Cardiac septum (tissue), 1 donor: ENCODE data around the gene RUFY4. TPM values are rescaled to one million over a fixed set of nuclear protein-coding genes. Genes with fewer than 3 reads are reported as not detected.

Experiments
- DNase-seq: peaks from one replicate; pipeline ENCODE4 v3.0.0-alpha.2; 2020; ENCODE audit warnings: low spot score
- intact Hi-C: fragments of 100-400 bp; cut with DNase I; formaldehyde crosslinking; loops from one replicate; pipeline ENCODE4 v1.14.0; 2022
- total RNA-seq: library from RNA; stranded (reverse); fragmentation: NEBNext Ultra II Directional; extraction: Animal tissue kit (Norgen Biotek cat#: 25700); gene quantifications from one replicate; pipeline ENCODE4 v1.2.1, GENCODE V29; 2021
- donor health status: DM: no; HTN: no; CAD: no.

Gene RUFY4
- total RNA-seq, 1 donor from 2014 or later, result not detected

DNA sequence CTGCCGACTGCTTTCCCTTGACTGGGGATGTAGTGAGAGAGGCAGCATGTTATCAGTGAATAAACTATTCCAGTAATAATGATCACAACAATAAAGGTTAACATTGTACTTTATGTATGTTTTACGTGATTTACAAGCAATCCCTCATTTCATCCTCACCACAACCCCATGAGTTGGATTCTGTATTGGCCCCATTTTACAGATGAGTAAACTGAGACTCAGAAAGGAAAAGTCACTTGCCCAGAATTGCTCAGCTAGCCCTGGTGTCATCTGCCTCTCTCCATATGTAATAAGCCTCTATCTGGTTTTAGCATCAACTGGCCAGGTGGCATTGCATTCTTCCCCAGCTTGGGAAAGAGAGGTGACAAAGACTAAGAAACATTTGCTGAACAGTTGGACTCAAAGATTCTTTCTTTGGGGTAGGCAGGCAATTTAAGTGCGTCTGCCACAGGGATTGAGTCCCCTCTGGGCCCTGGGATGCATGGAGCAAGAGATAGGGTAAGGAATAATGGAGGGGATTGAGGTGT lies 58.9 kb downstream of the RUFY4 start:
- no peak for DNase-seq
- intact Hi-C loops, result no loop called here

DNA sequence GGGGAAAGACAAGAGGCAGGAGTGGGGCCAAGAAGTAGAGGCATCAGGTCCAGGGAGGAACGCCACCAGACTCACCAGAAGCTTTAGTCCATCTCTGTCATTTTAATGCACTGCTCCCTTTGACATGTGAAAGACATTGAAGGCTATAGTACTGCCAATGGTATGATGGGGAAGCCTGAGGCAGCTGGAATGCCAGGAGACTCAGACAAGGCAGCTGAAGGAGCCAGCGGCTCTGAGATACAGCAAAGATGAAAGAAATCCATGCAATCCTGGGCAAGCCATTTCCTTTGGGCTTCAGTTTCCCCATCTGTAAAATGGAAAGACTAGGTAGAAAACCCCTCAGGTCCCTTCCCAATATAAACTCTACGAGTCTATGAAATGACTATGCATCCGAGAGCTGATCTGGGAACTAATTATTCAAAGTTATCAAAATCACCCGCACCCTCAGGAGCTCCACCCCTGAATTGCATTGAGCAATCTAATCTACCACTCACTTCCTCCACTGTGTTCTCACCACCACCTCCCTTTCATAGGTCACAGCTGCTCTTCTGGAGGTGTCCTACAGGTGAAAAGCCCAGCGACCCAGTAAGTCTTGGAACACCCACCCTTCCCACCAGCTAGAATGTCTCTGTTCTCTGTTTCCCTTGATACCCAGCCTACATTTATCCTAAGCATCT lies 59.9 kb downstream of the RUFY4 start:
- no peak for DNase-seq
- intact Hi-C loops, result no loop called here

DNA sequence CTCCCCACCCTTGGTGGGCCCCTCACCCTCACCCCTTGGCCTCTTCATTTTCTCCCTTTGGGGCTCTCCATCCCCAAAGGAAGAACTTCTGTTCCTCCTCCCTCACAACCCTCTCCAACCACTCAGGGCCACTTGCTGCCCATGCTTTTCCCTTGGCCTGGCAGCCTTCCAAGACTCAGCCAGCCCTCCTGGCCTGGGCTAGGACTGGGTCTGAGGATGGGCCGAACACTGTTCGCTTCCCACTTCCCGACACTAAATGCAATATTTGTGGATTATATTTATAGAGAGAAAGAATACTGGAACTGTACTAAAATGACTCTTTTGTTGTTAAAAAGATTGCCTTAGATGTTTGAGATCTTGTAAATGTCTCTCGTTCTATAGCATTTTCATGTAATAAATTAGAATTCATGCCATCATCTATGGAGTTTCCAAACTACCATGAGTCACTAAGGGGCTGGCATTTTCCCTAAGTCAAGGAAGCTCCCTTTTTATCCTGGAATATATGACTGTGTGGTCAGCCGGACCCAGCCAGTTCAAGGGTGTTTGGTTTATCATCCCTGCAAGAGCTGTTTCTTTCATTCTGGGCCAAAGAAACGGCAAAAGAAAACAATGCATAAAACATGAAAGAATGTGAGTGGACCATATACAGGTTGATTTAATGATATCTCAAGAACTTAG lies 60.5 kb downstream of the RUFY4 start:
- DNase-seq, result no peak

DNA sequence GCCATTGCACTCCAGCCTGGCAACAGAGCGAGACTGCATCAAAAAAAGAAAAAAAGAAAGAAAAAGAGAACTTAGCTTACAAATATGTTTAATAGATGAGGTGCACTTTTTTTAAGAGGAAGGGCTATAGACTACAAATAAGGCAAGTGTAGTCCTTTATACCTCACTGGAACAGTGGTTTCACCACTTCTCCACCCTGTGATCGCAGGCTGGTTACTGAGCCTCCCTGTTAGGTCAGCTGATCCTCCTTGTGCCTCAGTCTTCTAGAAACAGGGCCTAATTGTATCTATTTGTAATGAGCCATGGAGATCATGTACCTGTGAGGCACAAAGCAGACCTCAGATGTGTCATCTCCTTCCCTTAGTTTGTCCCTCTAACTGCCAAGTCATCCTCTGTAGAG lies 61.3 kb downstream of the RUFY4 start:
- intact Hi-C loops, result no loop called here
- no peak for DNase-seq

More for the DNA sequence above, 60.5 kb downstream of the RUFY4 start:
- intact Hi-C loops, result no loop called here

DNA sequence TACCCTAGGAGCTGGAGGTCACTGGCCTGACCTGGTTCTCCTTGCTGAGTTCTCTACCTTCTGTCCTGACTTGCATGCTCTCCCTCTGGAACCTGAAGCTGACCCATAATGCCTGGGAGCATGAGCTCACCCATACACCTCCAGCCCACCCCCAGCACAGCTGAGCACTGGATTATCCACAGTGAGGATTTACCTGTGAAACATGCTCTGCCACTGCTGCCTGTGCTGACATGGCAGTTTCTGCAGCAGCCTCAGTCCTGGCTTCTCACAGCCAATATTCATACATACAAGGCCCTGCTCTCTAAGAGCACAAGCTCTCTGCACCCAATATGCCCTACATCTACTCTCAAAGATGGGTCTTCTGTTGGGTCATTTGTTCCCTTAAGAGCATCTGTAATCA lies 61.8 kb downstream of the RUFY4 start:
- no peak for DNase-seq
- intact Hi-C loops, result no loop called here

DNA sequence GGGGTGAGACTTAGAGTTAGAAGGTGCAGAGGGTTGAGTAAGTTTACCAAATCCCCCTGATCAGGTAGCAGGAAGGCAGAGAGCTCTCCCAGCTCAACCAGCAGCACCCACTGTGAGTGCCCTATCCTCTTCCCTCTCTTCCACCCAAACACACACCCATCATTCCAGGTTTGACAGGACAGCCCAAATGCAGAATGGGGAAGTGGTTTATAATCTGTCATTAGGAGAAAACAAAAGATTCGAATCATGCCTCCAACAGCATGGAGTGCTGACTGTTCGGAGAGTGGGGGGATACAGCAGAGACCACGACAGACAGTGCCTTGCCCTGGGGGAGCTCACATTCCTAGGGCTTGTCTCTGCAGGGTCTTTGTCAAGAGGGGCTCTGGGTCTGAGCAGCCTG lies 68.5 kb downstream of the RUFY4 start:
- intact Hi-C loops, result no loop called here
- no peak for DNase-seq

GRCh38 chr2:218138047-218138446 lies 69.0 kb downstream of the RUFY4 start:
- no peak for DNase-seq
- intact Hi-C loops, result no loop called here

Other genes with a start within 250 kb of the RUFY4 start
- gene TNS1, start 66.3 kb upstream of the RUFY4 start, total RNA-seq, result 870 TPM
- 2.2 TPM for gene CXCR2, start 56.8 kb downstream of the RUFY4 start, total RNA-seq
- gene CXCR1, start 97.7 kb downstream of the RUFY4 start, total RNA-seq, result 1.9 TPM
- 172 TPM for gene ARPC2, start 147.9 kb downstream of the RUFY4 start, total RNA-seq
- gene GPBAR1, start 191.8 kb downstream of the RUFY4 start, total RNA-seq, result 1.2 TPM
- 56.3 TPM for gene AAMP, start 200.9 kb downstream of the RUFY4 start, total RNA-seq
- 72.6 TPM for gene PNKD, start 201.3 kb downstream of the RUFY4 start, total RNA-seq
- 143 TPM for gene TMBIM1, start 223.2 kb downstream of the RUFY4 start, total RNA-seq